KMS-11 (cell line): Measurements from ENCODE around the gene FNDC3B.

Source experiments
- H2AFZ ChIP-seq: fragments of 200-600 bp; sonication (generic); 2 replicates; pipeline ENCODE4 v1.6.1; 2016; ENCODE audit warnings: antibody characterized with exemption, mixed run types, low read depth
- H3K27ac ChIP-seq: fragments of 200-600 bp; sonication (generic); 2 replicates; pipeline ENCODE4 v1.6.1; 2016; ENCODE audit warnings: mild to moderate bottlenecking, mixed run types
- H3K27me3 ChIP-seq: fragments of 200-600 bp; sonication (generic); 2 replicates; pipeline ENCODE4 v1.6.1; 2017; ENCODE audit warnings: mild to moderate bottlenecking, low read depth, mixed run types, moderate library complexity; ENCODE audit not compliant: insufficient read depth
- H3K36me3 ChIP-seq: fragments of 200-600 bp; sonication (generic); 2 replicates; pipeline ENCODE4 v1.6.1; 2017; ENCODE audit warnings: mild to moderate bottlenecking, mixed run types; ENCODE audit not compliant: insufficient read depth
- H3K4me1 ChIP-seq: fragments of 200-600 bp; sonication (generic); 2 replicates; pipeline ENCODE4 v1.6.1; 2016; ENCODE audit warnings: mild to moderate bottlenecking, low read depth, mixed run types; ENCODE audit not compliant: poor library complexity, severe bottlenecking
- H3K4me2 ChIP-seq: fragments of 200-600 bp; sonication (generic); 2 replicates; pipeline ENCODE4 v1.7.0; 2016; ENCODE audit warnings: mild to moderate bottlenecking, mixed run types
- H3K4me3 ChIP-seq: fragments of 200-600 bp; sonication (generic); IDR thresholded peaks from 2 replicates; pipeline ENCODE4 v1.6.1; 2017; ENCODE audit warnings: low read depth, low read length, mixed read lengths; ENCODE audit not compliant: insufficient read depth
- H3K79me2 ChIP-seq: fragments of 200-600 bp; sonication (generic); 2 replicates; pipeline ENCODE4 v1.6.1; 2016; ENCODE audit warnings: low read depth, mixed run types; ENCODE audit not compliant: insufficient read depth
- H3K9ac ChIP-seq: fragments of 200-600 bp; sonication (generic); 2 replicates; pipeline ENCODE4 v1.6.1; 2016; ENCODE audit warnings: mild to moderate bottlenecking, mixed run types
- H4K20me1 ChIP-seq: fragments of 200-600 bp; sonication (generic); 2 replicates; pipeline ENCODE4 v1.6.1; 2016; ENCODE audit warnings: mild to moderate bottlenecking, mixed run types; ENCODE audit not compliant: insufficient read depth
- CTCF ChIP-seq: fragments of 200-600 bp; sonication (generic); conservative IDR thresholded peaks from 2 replicates; pipeline ENCODE4 v1.6.1; 2017; ENCODE audit warnings: low read depth, mild to moderate bottlenecking, antibody characterized with exemption, low read length, moderate library complexity, mixed read lengths

The FNDC3B gene

GRCh38 chr3:172202797-172203196 is 163.4 kb downstream of the FNDC3B start:
- Histone ChIP-seq H2AFZ (no peak overlapping the region), H3K4me2 (no peak overlapping the region), H3K27ac (no peak overlapping the region), H3K4me3 (no peak overlapping the region), H3K27me3 (no peaks in the 10 kb centered on the region), H4K20me1 (peaks cover 8% of the 10 kb centered on the region), H3K9ac (no peak overlapping the region), H3K4me1 (peaks cover 4% of the 10 kb centered on the region), H3K36me3 (0 out of 2 replicates have a peak, but pooled peaks cover 4% of the 10 kb centered on the region), H3K79me2 (peaks cover 89% of the 10 kb centered on the region)
- TF ChIP-seq CTCF = no peak

- Histone ChIP-seq H3K4me3 (no peak overlapping the region), H3K27me3 (no peaks in the 10 kb centered on the region), H3K4me2 (no peak overlapping the region), H3K27ac (no peak overlapping the region), H3K79me2 (peaks cover 84% of the 10 kb centered on the region), H2AFZ (no peak overlapping the region), H3K36me3 (0 out of 2 replicates have a peak, but pooled peaks cover 4% of the 10 kb centered on the region), H3K9ac (no peak overlapping the region), H3K4me1 (peaks cover 4% of the 10 kb centered on the region), H4K20me1 (no peaks in the 10 kb centered on the region; the same call in 1 of the 2 replicates)
- TF ChIP-seq CTCF = no peak
Measured at GRCh38 chr3:172203522-172204258, 164.3 kb downstream of the FNDC3B start.

- no peak overlapping the region for H3K27ac ChIP-seq
- H2AFZ ChIP-seq = no peak overlapping the region
- H3K79me2 ChIP-seq = peaks cover 85% of the 10 kb centered on the region
- peaks cover 4% of the 10 kb centered on the region for H3K4me1 ChIP-seq
- no peak overlapping the region for H3K9ac ChIP-seq
- no peak for TF ChIP-seq CTCF
- H3K27me3 ChIP-seq = no peaks in the 10 kb centered on the region
- no peak overlapping the region for H3K4me3 ChIP-seq
- H3K4me2 ChIP-seq = no peak overlapping the region
- H4K20me1 ChIP-seq = no peaks in the 10 kb centered on the region; the same call in 1 of the 2 replicates
- H3K36me3 ChIP-seq = peaks cover 4% of the 10 kb centered on the region; the same call in 1 of the 2 replicates
Measured at GRCh38 chr3:172204716-172205115, 165.3 kb downstream of the FNDC3B start.

- Histone ChIP-seq H3K79me2 (peaks cover 85% of the 10 kb centered on the region; the same call in 1 of the 2 replicates), H4K20me1 (peaks cover 14% of the 10 kb centered on the region; the same call in 1 of the 2 replicates), H3K9ac (no peak overlapping the region), H3K4me2 (no peak overlapping the region), H3K4me1 (peaks cover 25% of the 10 kb centered on the region), H3K36me3 (peaks cover 4% of the 10 kb centered on the region; the same call in 1 of the 2 replicates), H2AFZ (no peak overlapping the region), H3K27ac (no peak overlapping the region), H3K4me3 (no peak overlapping the region), H3K27me3 (no peaks in the 10 kb centered on the region)
- no peak for TF ChIP-seq CTCF
Measured at GRCh38 chr3:172208586-172209332, 169.4 kb downstream of the FNDC3B start.
